A673 (cell line): Measurements from ENCODE around the gene NAT9. TPM values are rescaled to one million over a fixed set of nuclear protein-coding genes. Genes with fewer than 3 reads are reported as not detected.

ENCODE experiments used
- BruUV-seq: library from RNA; stranded (reverse); fragments of 400-500 nt; replicated peaks from 2 replicates; lab custom pipeline; 2021; lab: Mats Ljungman, UMichigan
- CTCF ChIA-PET: fragments of 300-600 bp; sonication (Branson Sonifier 250); formaldehyde crosslinking; loops from one replicate; lab custom pipeline; 2022; ENCODE audit warnings: antibody characterized with exemption; lab: Charles Lee
- POLR2A ChIA-PET: fragments of 300-600 bp; sonication (Branson Sonifier 250); formaldehyde crosslinking; loops from one replicate; lab custom pipeline; 2022; ENCODE audit warnings: antibody characterized with exemption; ENCODE audit not compliant: low non-redundant PET; lab: Charles Lee
- DNase-seq: peaks from one replicate; pipeline ENCODE4 v3.0.0-alpha.2; 2015; ENCODE audit warnings: low spot score
- H3K27ac ChIP-seq: fragments of 200-600 bp; sonication (generic); 2 replicates; pipeline ENCODE4 v1.5.1; 2016; ENCODE audit warnings: mixed run types, low read depth, mild to moderate bottlenecking, mixed read lengths, antibody characterized with exemption, low read length; ENCODE audit not compliant: poor library complexity, severe bottlenecking
- H3K27me3 ChIP-seq: fragments of 200-600 bp; sonication (generic); replicated peaks from 2 replicates; pipeline ENCODE4 v1.6.1; 2017; ENCODE audit warnings: mixed run types, low read depth, mild to moderate bottlenecking, mixed read lengths, antibody characterized with exemption, low read length; ENCODE audit not compliant: insufficient read depth, poor library complexity
- H3K36me3 ChIP-seq: fragments of 200-600 bp; sonication (generic); 2 replicates; pipeline ENCODE4 v1.6.1; 2016; ENCODE audit warnings: mixed run types, mild to moderate bottlenecking, mixed read lengths, antibody characterized with exemption, low read length; ENCODE audit not compliant: insufficient read depth, poor library complexity, severe bottlenecking
- H3K4me1 ChIP-seq: fragments of 200-600 bp; sonication (generic); 2 replicates; pipeline ENCODE4 v1.6.1; 2017; ENCODE audit warnings: mixed run types, mild to moderate bottlenecking, mixed read lengths, antibody characterized with exemption, low read length; ENCODE audit not compliant: insufficient read depth, poor library complexity, severe bottlenecking
- H3K4me3 ChIP-seq: fragments of 200-600 bp; sonication (generic); 2 replicates; pipeline ENCODE4 v1.5.1; 2016; ENCODE audit warnings: low read depth, mixed run types, mild to moderate bottlenecking, mixed read lengths, low read length; ENCODE audit not compliant: poor library complexity, severe bottlenecking
- H3K9me3 ChIP-seq: fragments of 200-600 bp; sonication (generic); 2 replicates; pipeline ENCODE4 v1.6.1; 2016; ENCODE audit warnings: mixed run types, low read depth, mild to moderate bottlenecking, mixed read lengths, antibody characterized with exemption, low read length; ENCODE audit not compliant: poor library complexity, severe bottlenecking
- CTCF ChIP-seq: fragments of 300-800, 200-600 bp; sonication (generic); conservative IDR thresholded peaks from 2 replicates; pipeline ENCODE4 v1.5.1; 2017; ENCODE audit warnings: low read depth, mild to moderate bottlenecking, antibody characterized with exemption, low read length, moderate library complexity, mixed read lengths
- EZH2 ChIP-seq: fragments of 200-600 bp; sonication (generic); IDR thresholded peaks from 2 replicates; pipeline ENCODE4 v1.6.1; 2017; ENCODE audit warnings: borderline replicate concordance, low read depth, mild to moderate bottlenecking, mixed read lengths, antibody characterized with exemption, low read length; ENCODE audit not compliant: poor library complexity, severe bottlenecking
- intact Hi-C: fragments of 100-400 bp; cut with micrococcal nuclease; formaldehyde crosslinking; loops from one replicate; pipeline ENCODE4 v1.10.0; 2022; ENCODE audit not compliant: unreplicated experiment
- total RNA-seq: library from RNA; stranded (reverse); gene quantifications from 2 replicates; pipeline ENCODE4 v1.2.3, GENCODE V29; 2021

NAT9 gene
- total RNA-seq, 1 experiment from 2014 or later, result 60.6 TPM

DNA sequence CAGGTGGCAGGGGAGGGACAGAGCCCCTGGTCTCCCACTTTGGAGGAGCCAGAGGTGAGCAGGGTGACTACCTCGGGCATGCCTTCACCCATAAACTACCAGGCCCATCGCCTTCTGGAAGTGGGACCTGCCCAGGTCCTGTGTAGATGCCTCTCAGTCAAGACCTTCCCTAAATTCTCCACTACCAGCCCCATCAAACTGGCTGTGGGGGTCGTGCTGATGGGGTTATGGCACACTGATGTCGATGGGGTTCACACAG is 44.9 kb downstream of the NAT9 start:
- H3K27me3 ChIP-seq, result peaks cover 30% of the 10 kb centered on the region
- H3K4me1 ChIP-seq, result no peaks in the 10 kb centered on the region
- no peak overlapping the region for H3K4me3 ChIP-seq
- DNase-seq, result no peak
- intact Hi-C loops, result no loop called here
- TF ChIP-seq EZH2 (no peak), CTCF (no peak)
- no peaks in the 10 kb centered on the region for H3K36me3 ChIP-seq
- no peak overlapping the region for H3K27ac ChIP-seq
- POLR2A ChIA-PET, result no interaction called here
- CTCF ChIA-PET, result no interaction called here
- no TSS peak for BruUV-seq
- H3K9me3 ChIP-seq, result no peaks in the 10 kb centered on the region

- Histone ChIP-seq H3K4me3 (no peak overlapping the region), H3K27ac (no peak overlapping the region), H3K27me3 (peaks cover 24% of the 10 kb centered on the region), H3K4me1 (no peaks in the 10 kb centered on the region), H3K9me3 (no peaks in the 10 kb centered on the region), H3K36me3 (no peaks in the 10 kb centered on the region)
- intact Hi-C loops, result no loop called here
- DNase-seq, result no peak
- no TSS peak for BruUV-seq
- CTCF ChIA-PET, result no interaction called here
- TF ChIP-seq EZH2 (no peak), CTCF (no peak)
- POLR2A ChIA-PET, result no interaction called here
These were observed 45.4 kb downstream of the NAT9 start for GRCh38 chr17:74730491-74731346.

GRCh38 chr17:74729866-74730265 is 46.3 kb downstream of the NAT9 start:
- H3K9me3 ChIP-seq, result no peaks in the 10 kb centered on the region
- no peak for TF ChIP-seq CTCF
- no peak for DNase-seq
- no TSS peak for BruUV-seq
- CTCF ChIA-PET, result no interaction called here
- H3K27ac ChIP-seq, result no peak overlapping the region
- H3K4me3 ChIP-seq, result no peak overlapping the region
- H3K36me3 ChIP-seq, result no peaks in the 10 kb centered on the region
- H3K4me1 ChIP-seq, result no peaks in the 10 kb centered on the region
- POLR2A ChIA-PET, result no interaction called here
- H3K27me3 ChIP-seq, result peaks cover 16% of the 10 kb centered on the region
- intact Hi-C loops, result no loop called here
